Stimulated activated CD4-positive, alpha-beta T cell treated with anti-CD3 and anti-CD28 coated beads, Interleukin-2, amount 100 ng/mL, for 48 hours (primary cell): ENCODE results near the gene CSPG4.
"Not testable (repeated sequence)": the region's sequence is repeated elsewhere in the genome, so short reads cannot be mapped to it uniquely, and the experiment has no call there.

ENCODE experiments used
- DNase-seq, 2 donors: peaks; one replicate each; pipeline ENCODE4 v3.0.0-alpha.2; 2020

Gene CSPG4

DNA sequence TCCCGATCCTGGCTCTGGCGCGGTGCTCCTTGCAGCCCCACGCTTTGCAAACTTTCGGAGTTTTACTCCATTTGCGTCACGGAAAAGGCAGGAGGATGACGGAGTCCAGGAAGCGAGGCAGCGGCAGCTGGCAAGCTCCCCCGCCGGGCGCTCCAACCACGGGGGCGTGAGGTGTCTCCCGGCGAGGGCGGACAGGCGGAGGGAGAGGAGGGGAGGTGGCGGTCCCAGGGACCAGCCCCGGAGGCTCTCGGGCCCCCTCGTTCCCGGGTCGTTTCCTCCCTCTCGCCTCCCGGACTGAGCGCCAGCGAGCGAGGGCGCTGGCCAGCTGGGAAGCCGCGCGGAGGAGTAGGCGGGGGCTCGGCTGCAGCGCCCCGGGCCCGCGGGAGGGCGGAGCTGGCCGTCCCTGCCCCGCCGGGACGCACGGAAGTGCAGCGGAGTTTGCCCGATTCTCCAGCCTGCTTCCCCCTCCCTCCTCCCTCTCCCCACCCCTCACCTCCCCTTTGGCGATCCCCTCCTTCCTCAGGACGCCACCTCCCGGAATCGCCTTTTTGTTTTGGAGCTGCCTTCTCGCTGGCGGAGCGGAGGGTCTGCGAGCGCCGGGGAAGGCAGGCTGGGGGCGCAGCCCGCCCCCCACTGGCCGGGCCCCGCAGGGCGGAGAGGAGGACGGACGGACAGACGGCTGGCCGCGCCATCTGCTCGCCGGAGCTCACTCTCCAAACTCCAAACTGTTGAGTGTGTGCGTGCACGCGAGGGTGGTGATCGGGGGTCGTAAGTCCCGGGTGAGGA is 65.1 kb downstream of the CSPG4 start, which contains the start of gene SNX33:
TSS of gene SNX33 (plus strand) at position 543 of the 786 bp plus-strand sequence. CDS start 1,191 bp downstream, outside the sequence.
- DNase-seq: peak; percentile 38 to 53

DNA sequence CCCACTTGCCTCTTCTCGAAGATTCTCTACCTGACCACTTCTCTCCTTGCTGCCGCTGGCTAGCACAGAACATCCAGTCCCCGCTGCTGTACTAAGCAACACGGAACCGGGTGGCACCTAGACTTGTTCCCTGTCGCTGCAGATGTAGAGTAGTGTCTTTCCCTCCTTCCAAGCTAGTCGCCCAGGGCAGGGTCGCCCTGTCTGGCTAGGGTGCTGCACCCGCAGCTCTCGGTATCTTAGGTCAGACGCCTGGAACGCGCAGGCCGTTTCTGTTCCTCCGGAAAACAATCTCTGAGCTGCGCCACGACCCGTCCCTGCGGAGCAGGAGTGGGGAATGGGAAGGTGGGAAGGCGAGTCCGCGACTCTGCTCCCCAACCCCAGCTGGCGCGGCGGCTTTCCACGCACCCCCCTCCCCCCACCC is 65.7 kb downstream of the CSPG4 start:
- DNase-seq: no peak

DNA sequence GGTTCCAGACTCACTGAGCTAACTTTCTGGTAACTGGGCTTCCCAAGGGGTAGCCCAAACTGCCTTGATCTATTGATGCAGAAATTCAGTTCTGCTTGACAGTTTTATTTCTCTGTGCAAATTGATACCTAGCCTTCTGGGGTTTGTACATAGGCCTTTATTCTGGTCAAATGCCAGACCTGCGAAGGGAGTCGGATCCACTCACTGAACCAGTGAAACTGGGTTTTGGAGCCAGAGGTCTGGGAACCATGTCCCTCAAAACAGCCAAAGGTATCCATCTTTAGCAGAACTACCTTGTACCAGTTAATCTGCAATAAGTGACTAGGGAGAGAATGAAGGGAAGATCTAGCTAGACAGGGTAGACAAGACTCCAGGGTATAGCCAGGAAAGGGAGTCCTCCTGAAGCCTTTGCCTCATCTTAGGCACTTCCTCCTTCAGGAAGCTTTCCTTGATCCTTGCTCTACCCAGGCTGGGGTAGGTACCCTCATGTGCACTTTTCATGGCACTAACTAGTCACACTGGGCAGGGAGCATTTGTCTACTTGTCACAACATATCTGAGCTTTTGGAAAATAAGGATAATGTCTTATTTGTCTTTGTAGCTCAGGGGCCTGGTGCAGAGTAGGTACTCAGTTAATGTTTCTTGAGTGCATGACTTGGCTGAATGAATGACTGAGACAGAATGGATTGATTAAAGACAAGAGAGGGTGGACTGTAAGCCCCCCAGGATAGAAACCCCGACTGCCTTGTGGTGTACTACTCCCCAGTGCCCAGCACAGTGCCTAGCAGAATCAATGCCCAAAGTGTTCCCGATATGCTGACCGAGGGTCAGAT is 66.3 kb downstream of the CSPG4 start:
- DNase-seq: no peak

DNA sequence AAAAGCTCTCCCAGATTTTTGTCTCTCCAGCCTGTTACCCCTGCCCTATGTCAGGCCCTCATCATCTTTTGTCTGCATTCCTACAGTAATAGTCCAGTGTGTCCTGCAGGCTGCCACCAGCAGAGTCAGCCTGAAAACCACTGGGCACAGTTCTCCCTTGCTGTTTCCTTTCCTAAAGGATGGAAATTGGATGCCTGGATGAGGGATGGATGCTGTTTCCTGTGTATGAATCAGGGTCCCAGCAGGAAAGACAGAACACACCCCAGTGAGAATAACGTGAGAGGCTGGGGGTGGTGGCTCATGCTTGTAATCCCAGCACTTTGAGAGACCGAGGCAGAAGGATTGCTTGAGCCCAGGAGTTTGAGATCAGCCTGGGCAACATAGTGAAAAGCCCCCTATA is 68.3 kb downstream of the CSPG4 start:
- DNase-seq: no peak

DNA sequence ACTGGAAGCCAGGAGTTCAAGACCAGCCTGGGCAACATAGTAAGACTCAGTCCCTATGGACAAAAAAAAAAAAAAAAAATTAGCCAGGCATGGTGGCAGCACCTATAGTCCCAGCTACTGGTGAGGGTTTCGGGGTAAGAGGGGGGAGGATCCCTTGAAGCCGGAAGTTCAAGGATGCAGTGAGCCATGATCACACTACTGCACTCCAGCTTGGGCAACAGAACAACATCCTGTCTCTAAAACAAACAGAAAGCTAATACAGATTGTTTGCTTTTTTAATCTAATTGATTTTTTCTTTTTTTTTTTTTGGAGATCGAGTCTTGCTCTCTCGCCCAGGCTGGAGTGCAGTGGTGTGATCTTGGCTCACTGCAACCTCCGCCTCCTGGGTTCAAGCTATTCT is 71.0 kb downstream of the CSPG4 start:
- DNase-seq: no peak

DNA sequence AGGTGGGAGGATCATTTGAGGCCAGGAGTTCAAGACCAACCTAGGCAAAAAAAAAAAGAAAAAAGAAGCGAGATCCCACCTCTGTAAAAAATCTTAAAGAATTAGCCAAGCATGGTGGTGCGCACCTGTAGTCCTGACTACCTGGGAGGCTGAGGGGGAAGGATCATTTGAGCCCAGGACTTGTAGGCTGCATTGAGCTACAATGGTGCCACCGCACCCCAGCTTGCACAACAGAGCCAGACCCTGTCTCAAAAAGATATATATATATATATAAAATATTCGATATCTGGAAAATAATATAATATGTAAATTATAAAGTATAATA is 71.5 kb downstream of the CSPG4 start:
- no peak for DNase-seq

DNA sequence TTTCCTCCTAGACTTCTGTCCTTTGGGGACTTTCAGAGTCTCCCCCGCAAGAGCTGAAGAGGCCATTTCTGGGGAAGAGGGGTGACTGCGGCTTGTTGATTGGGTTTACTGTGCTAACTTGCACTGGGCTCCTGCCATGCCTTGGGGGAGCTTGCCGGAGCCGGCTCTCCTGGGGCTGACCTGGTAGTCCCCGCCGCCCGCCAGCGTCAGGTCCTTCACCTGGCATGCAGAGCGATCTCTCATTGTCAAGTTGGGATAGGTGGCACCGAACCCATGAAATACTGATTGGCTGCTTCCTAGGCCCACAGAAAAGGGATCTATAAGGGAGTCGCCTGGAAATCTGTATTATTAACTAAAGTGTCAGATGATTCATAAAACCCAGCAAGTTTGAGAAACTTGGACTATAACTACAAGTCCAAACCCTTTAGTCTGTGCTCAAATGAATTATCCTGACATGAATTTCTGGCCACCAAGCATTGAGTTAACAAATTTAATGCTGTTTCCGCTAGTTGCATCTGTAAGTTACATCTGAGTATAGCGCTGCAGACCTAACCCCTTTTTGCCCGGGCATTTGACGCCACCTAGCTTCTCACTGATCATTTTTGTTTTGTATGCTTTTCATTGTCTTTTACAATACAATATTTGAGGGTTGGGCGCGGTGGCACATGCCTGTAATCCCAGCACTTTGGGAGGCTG is 72.0 kb downstream of the CSPG4 start:
- peak in 1 of 2 donors; percentile 33 for DNase-seq

DNA sequence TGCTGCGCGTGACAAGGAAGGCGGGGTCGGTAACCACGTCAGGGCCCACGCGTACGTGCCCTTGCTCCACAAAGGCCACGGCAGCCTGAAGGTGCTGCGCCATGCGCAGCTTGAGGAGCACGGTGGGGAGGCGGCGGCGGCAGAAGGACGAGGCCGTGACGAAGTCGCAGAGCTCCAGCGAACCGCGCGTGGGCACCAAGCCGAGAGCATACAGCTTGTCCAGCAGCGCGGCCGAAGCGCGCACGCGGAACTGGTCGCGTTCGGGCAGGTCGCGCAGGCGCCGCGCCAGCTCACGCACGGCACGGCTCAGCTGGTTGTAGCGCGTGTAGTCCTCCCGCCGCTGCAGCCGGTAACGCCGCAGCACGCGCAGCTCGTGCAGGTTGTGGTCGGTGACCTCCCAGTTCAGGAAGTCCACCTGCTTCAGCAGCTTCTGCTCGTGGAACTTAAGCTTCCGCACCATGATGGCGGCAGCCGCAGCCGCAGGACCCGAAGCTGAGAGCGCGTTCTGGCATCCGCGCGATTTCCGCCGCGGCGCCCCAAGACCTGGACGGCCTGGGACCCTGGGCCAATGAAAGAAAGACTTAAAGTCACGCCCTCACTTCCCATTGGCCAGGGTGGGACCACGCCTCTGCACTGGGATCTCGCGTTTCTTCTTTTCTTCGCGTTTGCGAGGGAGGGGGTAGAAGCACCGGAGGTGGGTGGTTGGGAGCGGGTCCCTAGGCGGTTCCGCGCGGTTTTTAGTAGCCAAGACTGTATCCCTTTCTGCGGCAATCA is 72.8 kb downstream of the CSPG4 start, which contains the start of gene IMP3:
TSS of gene IMP3 (minus strand) at position 516 of the 774 bp plus-strand sequence. CDS start at position 460, 56 bp downstream.
- peak; percentile 84 to 86 for DNase-seq

DNA sequence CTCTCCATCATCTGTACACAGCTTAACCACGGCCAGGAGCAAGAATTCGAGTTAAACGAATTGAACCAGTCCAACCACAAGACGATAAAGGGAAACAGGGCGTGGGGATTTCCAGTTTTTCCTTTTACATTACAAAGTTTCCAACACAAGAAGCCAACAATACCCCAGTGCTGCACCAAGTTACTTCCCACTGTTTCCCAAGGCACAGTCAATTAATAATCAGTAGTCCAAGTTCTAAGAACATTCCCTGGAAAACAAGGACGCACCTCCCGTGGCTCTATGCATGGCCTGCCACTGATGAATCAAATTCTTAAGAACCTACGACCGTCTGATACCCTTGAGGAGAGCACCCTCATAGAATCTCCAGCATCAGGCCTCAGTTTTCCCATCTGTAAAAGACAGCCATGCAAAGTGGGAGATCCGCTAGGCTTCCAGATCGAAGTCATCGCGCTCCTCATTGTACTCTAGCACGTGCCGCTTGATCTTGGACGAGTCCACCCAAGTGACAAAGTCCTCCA is 73.4 kb downstream of the CSPG4 start:
- no peak for DNase-seq

DNA sequence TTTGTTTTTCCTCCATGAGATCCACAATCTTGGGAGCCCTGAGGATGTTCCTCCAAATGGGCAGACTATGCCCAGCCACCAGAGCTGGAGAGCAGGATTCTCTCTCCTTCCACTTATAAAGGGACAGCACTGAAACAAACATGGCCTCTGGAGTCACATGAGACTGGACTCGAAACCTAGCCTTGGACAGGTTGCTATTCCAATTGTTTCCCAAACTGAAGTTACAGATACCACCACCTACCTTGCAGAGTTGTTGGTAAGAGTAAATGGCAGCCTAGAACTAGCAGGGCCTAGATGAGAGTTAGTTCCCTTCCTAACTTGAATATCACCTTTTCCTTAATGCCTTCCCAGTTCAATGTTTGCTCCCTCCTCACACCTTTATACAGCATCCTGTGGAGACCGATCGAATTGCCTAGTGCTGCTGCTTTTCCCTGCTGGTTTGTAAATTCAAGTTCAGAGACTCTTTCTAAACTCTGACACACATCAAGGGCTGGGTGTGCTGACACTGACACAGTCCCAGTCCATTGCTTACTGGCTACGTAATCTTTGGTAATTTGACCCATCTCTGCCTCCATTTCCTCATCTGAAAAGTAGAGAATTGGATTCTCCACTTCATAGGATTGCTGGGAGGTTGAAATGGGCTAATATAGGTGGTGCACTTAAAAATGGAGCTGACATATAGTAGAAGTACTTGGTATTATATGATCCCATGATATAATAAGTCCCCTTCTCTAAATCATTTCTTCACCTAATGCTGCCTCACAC is 75.2 kb downstream of the CSPG4 start:
- DNase-seq: no peak

DNA sequence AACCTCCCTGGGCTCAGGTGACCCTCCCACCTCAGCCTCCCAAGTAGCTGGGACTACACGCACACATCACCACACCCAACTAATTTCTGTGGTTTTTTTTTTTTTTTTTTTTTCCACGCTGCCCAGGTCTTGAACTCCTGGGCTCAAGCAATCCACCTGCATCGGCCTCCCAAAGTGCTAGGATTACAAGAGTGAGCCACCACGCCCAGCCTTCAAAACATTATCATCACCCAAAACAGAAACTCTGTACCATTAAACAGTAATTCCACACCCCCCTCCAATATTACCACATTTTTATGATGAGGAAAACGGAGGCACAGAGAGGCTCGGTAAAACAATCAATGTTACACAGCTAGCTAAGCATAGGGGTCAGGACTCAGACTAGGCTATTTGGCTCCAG is 76.6 kb downstream of the CSPG4 start:
- no peak for DNase-seq

DNA sequence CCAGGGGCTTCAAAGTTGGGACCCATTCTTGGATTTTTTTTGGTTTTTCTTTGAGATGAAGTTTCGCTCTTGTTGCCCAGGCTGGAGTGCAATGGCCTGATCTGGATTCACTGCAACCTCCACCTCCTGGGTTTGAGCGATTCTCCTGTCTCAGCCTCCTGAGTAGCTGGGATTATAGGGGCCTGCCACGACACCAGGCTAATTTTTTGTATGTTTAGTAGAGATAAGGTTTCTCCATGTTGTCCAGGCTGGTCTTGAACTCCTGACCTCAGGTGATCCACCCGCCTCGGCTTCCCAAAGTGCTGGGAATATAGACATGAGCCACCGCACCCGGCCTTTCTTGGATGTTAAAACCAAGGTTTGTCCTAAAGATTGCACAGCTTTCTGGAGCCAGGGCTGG is 78.7 kb downstream of the CSPG4 start:
- DNase-seq: not testable (repeated sequence)

DNA sequence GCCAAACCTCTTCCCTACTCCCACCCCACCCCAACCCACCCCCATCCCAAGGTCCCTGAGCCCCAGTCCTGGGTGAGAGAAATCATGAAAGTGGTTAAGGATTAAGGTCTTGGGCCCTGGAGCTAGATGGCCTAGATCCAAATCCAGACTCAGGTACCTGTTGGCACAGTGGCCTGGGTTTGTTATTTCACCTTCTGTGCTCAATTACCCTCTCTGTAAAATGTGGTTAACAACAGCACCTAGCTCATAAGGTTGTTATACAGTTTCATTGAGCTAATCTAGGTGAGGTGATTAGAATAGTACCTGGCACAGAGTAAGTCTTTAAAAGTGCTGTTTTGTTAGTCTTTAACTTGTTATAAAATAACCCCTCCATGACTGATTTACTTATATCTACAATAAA is 80.7 kb downstream of the CSPG4 start:
- no peak for DNase-seq

DNA sequence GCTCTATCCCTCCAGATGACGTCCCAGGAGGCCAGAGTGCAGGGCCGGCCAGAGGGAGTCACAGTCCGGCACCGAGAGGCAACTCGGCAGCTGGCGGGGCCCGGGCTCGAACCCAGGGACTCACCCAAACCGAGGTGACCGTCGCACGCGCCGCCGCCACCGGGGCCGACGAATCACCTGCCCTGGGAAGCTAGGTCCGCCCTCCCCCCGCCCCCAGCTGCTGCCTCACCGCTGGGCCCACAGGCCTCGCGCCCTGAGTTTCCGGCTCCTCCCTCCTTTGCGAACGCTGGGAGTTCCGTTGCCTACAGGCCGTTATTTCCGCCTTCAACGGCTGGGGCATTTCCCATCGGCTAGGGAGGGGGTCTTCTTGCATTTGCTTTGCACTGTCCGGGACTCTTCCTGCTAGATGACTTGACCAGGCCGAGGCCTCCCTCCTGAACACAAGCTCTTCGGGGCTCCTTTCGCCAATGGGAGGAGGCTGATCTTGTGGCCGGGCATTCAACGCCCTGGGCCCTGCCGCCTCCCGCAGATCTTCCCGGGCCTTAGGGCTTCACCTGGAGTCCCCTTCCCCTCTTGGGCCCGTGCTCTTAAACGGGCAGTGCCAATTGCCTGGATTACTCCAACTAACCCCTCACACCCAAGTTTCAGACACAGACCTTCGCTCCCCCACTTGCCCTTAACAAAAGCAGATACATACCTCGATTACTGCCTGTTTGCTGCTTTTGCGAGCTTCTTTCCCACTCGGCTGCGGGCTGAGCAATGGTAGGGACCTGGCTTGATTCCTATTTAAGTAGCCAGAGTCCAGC is 86.9 kb downstream of the CSPG4 start, which contains the start of gene SNUPN:
TSS of gene SNUPN (minus strand) at position 184 of the 806 bp plus-strand sequence. CDS start 4,674 bp downstream, outside the sequence.
- peak; percentile 89 to 92 for DNase-seq
